HG03432 (cell line): ENCODE data around the gene SYTL1.

Experiments used
- ATAC-seq: cut with Tn5 transposase; IDR thresholded peaks from one replicate; pipeline ENCODE4 v1.9.1; 2021; ENCODE audit warnings: mild to moderate bottlenecking, moderate library complexity; ENCODE audit not compliant: unreplicated experiment

SYTL1 gene

GRCh38 chr1:27341525-27342252 is at the start of gene SYTL1:
TSS of gene SYTL1 (plus strand) at chr1:27342022. CDS start at chr1:27345335, 3,313 bp downstream.
- ATAC-seq, result peak; percentile 58

GRCh38 chr1:27292106-27292505 is 49.7 kb upstream of the SYTL1 start:
- ATAC-seq, result no peak

GRCh38 chr1:27293915-27294314 is 47.9 kb upstream of the SYTL1 start:
- ATAC-seq, result no peak

GRCh38 chr1:27296773-27297291 is 45.0 kb upstream of the SYTL1 start:
- ATAC-seq, result no peak

GRCh38 chr1:27297903-27298302 is 43.9 kb upstream of the SYTL1 start:
- no peak for ATAC-seq

- no peak for ATAC-seq
Measured at GRCh38 chr1:27298632-27299384, 43.0 kb upstream of the SYTL1 start.

- no peak for ATAC-seq
Measured at GRCh38 chr1:27299385-27300271, 42.2 kb upstream of the SYTL1 start.

- peak; percentile 45 for ATAC-seq
Measured at GRCh38 chr1:27300341-27301051, 41.3 kb upstream of the SYTL1 start.

GRCh38 chr1:27301052-27301422 is 40.8 kb upstream of the SYTL1 start:
- ATAC-seq, result no peak

GRCh38 chr1:27301582-27302199 is 40.1 kb upstream of the SYTL1 start:
- ATAC-seq, result no peak

GRCh38 chr1:27302612-27303011 is 39.2 kb upstream of the SYTL1 start:
- no peak for ATAC-seq

GRCh38 chr1:27303509-27303908 is 38.3 kb upstream of the SYTL1 start:
- no peak for ATAC-seq

- ATAC-seq, result no peak
Measured at GRCh38 chr1:27306071-27306470, 35.8 kb upstream of the SYTL1 start.

GRCh38 chr1:27306892-27307761 is 34.7 kb upstream of the SYTL1 start:
- no peak for ATAC-seq

GRCh38 chr1:27307874-27308598 is 33.8 kb upstream of the SYTL1 start:
- no peak for ATAC-seq

GRCh38 chr1:27314169-27314568 is 27.7 kb upstream of the SYTL1 start:
- ATAC-seq, result no peak

- no peak for ATAC-seq
Measured at GRCh38 chr1:27314737-27315136, 27.1 kb upstream of the SYTL1 start.

- ATAC-seq, result no peak
Measured at GRCh38 chr1:27316860-27317259, 25.0 kb upstream of the SYTL1 start.
